Gastroesophageal sphincter (tissue), 3 donors: ENCODE measurements around the gene EPHB1.

Experiments used
- CTCF ChIP-seq, 4 experiments: fragments of 200-600 bp in 2 of 4; fragments of 450-650 bp in 2 of 4; sonication (generic) in 1 of 4; IDR thresholded peaks; one replicate each; pipeline ENCODE4 v1.5.1; 2017 to 2019; ENCODE audit warnings: antibody characterized with exemption in 4 of 4, mild to moderate bottlenecking in 2 of 4, moderate library complexity in 2 of 4
- POLR2A ChIP-seq, 2 donors: fragments of 450-650 bp; IDR thresholded peaks; one replicate each; pipeline ENCODE4 v1.6.1; 2017; ENCODE audit warnings: antibody characterized with exemption in 2 of 2, mild to moderate bottlenecking in 2 of 2, moderate library complexity in 1 of 2
- POLR2AphosphoS5 ChIP-seq: sonication (generic); formaldehyde crosslinking; IDR thresholded peaks from one replicate; pipeline ENCODE4 v1.6.1; 2017; ENCODE audit warnings: antibody characterized with exemption

GRCh38 chr3:135131290-135131689, 336.2 kb downstream of the EPHB1 start:
- TF ChIP-seq POLR2AphosphoS5 (no peak), CTCF (IDR thresholded peaks at IDR 0.05) (no peak), POLR2A (IDR thresholded peaks at IDR 0.05) (no peak)
